Uterus (tissue), 4 donors: Measurements from ENCODE around the gene USP17L28. TPM values are rescaled to one million over a fixed set of nuclear protein-coding genes. Genes with fewer than 3 reads are reported as not detected.
"Not testable (repeated sequence)": the region's sequence is repeated elsewhere in the genome, so short reads cannot be mapped to it uniquely, and the experiment has no call there.

Experiments
- DNase-seq, 2 donors: peaks; one replicate each; pipeline ENCODE4 v3.0.0-alpha.2; 2019 to 2020
- H3K27ac ChIP-seq, 2 donors: fragments of 200-600 bp; sonication (generic); 1 replicate in 1 of 2; 2 replicates in 1 of 2; pipeline ENCODE4 v1.5.1; 2016 to 2018
- H3K27me3 ChIP-seq, 2 donors: fragments of 200-600 bp; sonication (generic); one replicate each; pipeline ENCODE4 v1.5.1; 2018 to 2019; ENCODE audit warnings: control low read depth in 1 of 2
- H3K36me3 ChIP-seq, 2 donors: fragments of 200-600 bp; sonication (generic); one replicate each; pipeline ENCODE4 v1.5.1; 2019; ENCODE audit warnings: control low read depth in 1 of 2
- H3K4me1 ChIP-seq, 2 donors: fragments of 200-600 bp; sonication (generic); one replicate each; pipeline ENCODE4 v1.5.1; 2018 to 2019; ENCODE audit warnings: control low read depth in 1 of 2
- H3K4me3 ChIP-seq, 2 donors: fragments of 200-600 bp; sonication (generic); 1 replicate in 1 of 2; 2 replicates in 1 of 2; pipeline ENCODE4 v1.5.1; 2018 to 2019; ENCODE audit warnings: mild to moderate bottlenecking in 1 of 2
- H3K9me3 ChIP-seq, 2 donors: fragments of 200-600 bp; sonication (generic); one replicate each; pipeline ENCODE4 v1.5.1; 2019; ENCODE audit warnings: control low read depth in 1 of 2
- intact Hi-C: fragments of 100-400 bp; cut with DNase I; formaldehyde crosslinking; loops from one replicate; pipeline ENCODE4 v1.15.1; 2023; ENCODE audit warnings: low total_unique reads
- total RNA-seq, 4 donors: library from RNA; depleted of rRNA in 3 of 4; stranded (reverse); fragments of >200 nt in 3 of 4; gene quantifications; one replicate each; pipeline versions ENCODE4 v1.1.0 to v1.2.4, GENCODE V29; 2014 to 2023
- donor health status: DM: yes; HTN: yes; CAD: no.

Gene USP17L28, protein sequence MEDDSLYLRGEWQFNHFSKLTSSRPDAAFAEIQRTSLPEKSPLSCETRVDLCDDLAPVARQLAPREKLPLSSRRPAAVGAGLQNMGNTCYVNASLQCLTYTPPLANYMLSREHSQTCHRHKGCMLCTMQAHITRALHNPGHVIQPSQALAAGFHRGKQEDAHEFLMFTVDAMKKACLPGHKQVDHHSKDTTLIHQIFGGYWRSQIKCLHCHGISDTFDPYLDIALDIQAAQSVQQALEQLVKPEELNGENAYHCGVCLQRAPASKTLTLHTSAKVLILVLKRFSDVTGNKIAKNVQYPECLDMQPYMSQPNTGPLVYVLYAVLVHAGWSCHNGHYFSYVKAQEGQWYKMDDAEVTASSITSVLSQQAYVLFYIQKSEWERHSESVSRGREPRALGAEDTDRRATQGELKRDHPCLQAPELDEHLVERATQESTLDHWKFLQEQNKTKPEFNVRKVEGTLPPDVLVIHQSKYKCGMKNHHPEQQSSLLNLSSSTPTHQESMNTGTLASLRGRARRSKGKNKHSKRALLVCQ
- total RNA-seq, result not detected

DNA sequence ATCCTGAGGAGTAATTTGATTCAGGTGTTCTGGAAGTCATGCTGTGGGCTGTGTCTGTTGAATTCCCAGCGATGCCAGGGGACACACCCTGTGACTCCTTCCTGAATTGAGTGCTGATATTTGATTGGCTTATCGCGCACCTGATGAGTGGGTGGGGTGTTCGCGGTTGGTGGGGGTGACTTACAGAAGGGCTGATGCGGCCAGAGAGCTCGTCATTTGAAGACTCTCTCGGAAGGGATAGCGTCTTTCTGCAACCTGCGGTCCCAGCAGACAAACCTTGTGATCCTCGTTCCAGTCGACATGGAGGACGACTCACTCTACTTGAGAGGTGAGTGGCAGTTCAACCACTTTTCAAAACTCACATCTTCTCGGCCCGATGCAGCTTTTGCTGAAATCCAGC lies at the start of gene USP17L28:
USP17L28 (plus strand) TSS at position 301 of the 400 bp plus-strand sequence; CDS start at position 301, 0 bp downstream.
- H3K4me1 ChIP-seq, H3K27ac ChIP-seq, H3K27me3 ChIP-seq, DNase-seq, H3K4me3 ChIP-seq, H3K9me3 ChIP-seq, intact Hi-C loops, H3K36me3 ChIP-seq: not testable (repeated sequence)

DNA sequence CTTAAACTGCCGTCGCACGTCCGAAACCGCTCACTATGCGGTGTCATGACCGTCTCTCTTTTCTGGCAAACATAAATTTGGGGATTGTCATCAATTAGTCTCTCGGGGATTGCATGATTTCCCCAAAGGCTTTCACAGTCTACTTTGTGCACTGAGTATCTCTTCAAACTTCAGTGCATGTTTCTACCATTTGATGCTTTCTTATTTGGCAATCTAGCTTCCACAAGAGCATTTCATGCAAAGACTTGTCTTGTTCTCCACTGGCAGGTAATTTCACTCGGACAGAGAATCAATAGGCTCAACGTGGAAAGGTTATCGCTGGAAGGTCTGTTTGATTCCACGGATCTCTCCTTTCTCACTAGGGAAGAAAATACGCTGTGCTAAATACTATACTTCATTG lies 24.5 kb upstream of the USP17L28 start:
- H3K27ac ChIP-seq, intact Hi-C loops, H3K27me3 ChIP-seq, DNase-seq, H3K36me3 ChIP-seq, H3K9me3 ChIP-seq, H3K4me1 ChIP-seq, H3K4me3 ChIP-seq: not testable (repeated sequence)

DNA sequence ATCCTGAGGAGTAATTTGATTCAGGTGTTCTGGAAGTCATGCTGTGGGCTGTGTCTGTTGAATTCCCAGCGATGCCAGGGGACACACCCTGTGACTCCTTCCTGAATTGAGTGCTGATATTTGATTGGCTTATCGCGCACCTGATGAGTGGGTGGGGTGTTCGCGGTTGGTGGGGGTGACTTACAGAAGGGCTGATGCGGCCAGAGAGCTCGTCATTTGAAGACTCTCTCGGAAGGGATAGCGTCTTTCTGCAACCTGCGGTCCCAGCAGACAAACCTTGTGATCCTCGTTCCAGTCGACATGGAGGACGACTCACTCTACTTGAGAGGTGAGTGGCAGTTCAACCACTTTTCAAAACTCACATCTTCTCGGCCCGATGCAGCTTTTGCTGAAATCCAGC lies 23.8 kb upstream of the USP17L28 start, which contains the start of gene USP17L24:
USP17L24 (plus strand) TSS at position 301 of the 400 bp plus-strand sequence; CDS start at position 301, 0 bp downstream.
- H3K4me1 ChIP-seq, H3K4me3 ChIP-seq, H3K27me3 ChIP-seq, H3K27ac ChIP-seq, H3K36me3 ChIP-seq, DNase-seq, intact Hi-C loops, H3K9me3 ChIP-seq: not testable (repeated sequence)

DNA sequence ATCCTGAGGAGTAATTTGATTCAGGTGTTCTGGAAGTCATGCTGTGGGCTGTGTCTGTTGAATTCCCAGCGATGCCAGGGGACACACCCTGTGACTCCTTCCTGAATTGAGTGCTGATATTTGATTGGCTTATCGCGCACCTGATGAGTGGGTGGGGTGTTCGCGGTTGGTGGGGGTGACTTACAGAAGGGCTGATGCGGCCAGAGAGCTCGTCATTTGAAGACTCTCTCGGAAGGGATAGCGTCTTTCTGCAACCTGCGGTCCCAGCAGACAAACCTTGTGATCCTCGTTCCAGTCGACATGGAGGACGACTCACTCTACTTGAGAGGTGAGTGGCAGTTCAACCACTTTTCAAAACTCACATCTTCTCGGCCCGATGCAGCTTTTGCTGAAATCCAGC lies 19.1 kb upstream of the USP17L28 start, which contains the start of gene USP17L25:
USP17L25 (plus strand) TSS at position 301 of the 400 bp plus-strand sequence; CDS start at position 301, 0 bp downstream.
- H3K4me1 ChIP-seq, DNase-seq, intact Hi-C loops, H3K9me3 ChIP-seq, H3K27ac ChIP-seq, H3K27me3 ChIP-seq, H3K36me3 ChIP-seq, H3K4me3 ChIP-seq: not testable (repeated sequence)

DNA sequence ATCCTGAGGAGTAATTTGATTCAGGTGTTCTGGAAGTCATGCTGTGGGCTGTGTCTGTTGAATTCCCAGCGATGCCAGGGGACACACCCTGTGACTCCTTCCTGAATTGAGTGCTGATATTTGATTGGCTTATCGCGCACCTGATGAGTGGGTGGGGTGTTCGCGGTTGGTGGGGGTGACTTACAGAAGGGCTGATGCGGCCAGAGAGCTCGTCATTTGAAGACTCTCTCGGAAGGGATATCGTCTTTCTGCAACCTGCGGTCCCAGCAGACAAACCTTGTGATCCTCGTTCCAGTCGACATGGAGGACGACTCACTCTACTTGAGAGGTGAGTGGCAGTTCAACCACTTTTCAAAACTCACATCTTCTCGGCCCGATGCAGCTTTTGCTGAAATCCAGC lies 14.3 kb upstream of the USP17L28 start, which contains the start of gene USP17L26:
USP17L26 (plus strand) TSS at position 301 of the 400 bp plus-strand sequence; CDS start at position 301, 0 bp downstream.
- H3K4me1 ChIP-seq, intact Hi-C loops: not testable (repeated sequence)

DNA sequence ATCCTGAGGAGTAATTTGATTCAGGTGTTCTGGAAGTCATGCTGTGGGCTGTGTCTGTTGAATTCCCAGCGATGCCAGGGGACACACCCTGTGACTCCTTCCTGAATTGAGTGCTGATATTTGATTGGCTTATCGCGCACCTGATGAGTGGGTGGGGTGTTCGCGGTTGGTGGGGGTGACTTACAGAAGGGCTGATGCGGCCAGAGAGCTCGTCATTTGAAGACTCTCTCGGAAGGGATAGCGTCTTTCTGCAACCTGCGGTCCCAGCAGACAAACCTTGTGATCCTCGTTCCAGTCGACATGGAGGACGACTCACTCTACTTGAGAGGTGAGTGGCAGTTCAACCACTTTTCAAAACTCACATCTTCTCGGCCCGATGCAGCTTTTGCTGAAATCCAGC lies 9.6 kb upstream of the USP17L28 start, which contains the start of gene USP17L5:
USP17L5 (plus strand) TSS at position 301 of the 400 bp plus-strand sequence; CDS start at position 301, 0 bp downstream.
- H3K36me3 ChIP-seq, intact Hi-C loops, H3K4me1 ChIP-seq, H3K9me3 ChIP-seq, H3K27ac ChIP-seq, DNase-seq, H3K4me3 ChIP-seq, H3K27me3 ChIP-seq: not testable (repeated sequence)

More for the DNA sequence above, 14.3 kb upstream of the USP17L28 start, which contains the start of gene USP17L26:
- not testable (repeated sequence) for DNase-seq, H3K9me3 ChIP-seq, H3K36me3 ChIP-seq, H3K27me3 ChIP-seq, H3K4me3 ChIP-seq, H3K27ac ChIP-seq

DNA sequence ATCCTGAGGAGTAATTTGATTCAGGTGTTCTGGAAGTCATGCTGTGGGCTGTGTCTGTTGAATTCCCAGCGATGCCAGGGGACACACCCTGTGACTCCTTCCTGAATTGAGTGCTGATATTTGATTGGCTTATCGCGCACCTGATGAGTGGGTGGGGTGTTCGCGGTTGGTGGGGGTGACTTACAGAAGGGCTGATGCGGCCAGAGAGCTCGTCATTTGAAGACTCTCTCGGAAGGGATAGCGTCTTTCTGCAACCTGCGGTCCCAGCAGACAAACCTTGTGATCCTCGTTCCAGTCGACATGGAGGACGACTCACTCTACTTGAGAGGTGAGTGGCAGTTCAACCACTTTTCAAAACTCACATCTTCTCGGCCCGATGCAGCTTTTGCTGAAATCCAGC lies 4.8 kb upstream of the USP17L28 start, which contains the start of gene USP17L27:
USP17L27 (plus strand) TSS at position 301 of the 400 bp plus-strand sequence; CDS start at position 301, 0 bp downstream.
- H3K4me3 ChIP-seq, intact Hi-C loops, H3K9me3 ChIP-seq, H3K27ac ChIP-seq, DNase-seq, H3K27me3 ChIP-seq, H3K36me3 ChIP-seq, H3K4me1 ChIP-seq: not testable (repeated sequence)

DNA sequence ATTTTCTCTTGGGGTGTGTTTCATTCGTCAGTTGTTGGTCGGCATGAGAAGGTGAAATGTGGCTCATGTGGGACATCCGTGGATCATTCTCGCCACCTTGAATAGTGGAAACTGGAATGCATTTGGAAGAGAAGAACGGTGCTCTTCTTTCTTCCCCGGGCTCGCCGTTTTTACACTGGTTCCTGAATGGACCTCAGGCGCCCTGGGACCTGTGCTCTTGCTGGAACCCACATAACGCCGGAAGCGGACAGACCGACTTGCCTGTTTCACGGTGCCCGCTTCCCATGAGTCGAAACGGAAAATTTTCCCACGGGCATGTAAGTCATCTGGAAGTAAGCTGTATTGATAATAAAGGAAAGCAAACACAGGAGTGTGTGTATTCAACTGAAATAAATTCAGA lies 2.2 kb downstream of the USP17L28 start:
- DNase-seq, H3K4me1 ChIP-seq, H3K27ac ChIP-seq, H3K27me3 ChIP-seq, H3K9me3 ChIP-seq, H3K4me3 ChIP-seq, intact Hi-C loops, H3K36me3 ChIP-seq: not testable (repeated sequence)

DNA sequence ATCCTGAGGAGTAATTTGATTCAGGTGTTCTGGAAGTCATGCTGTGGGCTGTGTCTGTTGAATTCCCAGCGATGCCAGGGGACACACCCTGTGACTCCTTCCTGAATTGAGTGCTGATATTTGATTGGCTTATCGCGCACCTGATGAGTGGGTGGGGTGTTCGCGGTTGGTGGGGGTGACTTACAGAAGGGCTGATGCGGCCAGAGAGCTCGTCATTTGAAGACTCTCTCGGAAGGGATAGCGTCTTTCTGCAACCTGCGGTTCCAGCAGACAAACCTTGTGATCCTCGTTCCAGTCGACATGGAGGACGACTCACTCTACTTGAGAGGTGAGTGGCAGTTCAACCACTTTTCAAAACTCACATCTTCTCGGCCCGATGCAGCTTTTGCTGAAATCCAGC lies 4.6 kb downstream of the USP17L28 start, which contains the start of gene USP17L29:
USP17L29 (plus strand) TSS at position 301 of the 400 bp plus-strand sequence; CDS start at position 301, 0 bp downstream.
- H3K27ac ChIP-seq, H3K27me3 ChIP-seq, H3K4me1 ChIP-seq, H3K9me3 ChIP-seq, DNase-seq, intact Hi-C loops, H3K4me3 ChIP-seq, H3K36me3 ChIP-seq: not testable (repeated sequence)

DNA sequence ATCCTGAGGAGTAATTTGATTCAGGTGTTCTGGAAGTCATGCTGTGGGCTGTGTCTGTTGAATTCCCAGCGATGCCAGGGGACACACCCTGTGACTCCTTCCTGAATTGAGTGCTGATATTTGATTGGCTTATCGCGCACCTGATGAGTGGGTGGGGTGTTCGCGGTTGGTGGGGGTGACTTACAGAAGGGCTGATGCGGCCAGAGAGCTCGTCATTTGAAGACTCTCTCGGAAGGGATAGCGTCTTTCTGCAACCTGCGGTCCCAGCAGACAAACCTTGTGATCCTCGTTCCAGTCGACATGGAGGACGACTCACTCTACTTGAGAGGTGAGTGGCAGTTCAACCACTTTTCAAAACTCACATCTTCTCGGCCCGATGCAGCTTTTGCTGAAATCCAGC lies 14.1 kb downstream of the USP17L28 start, which contains the start of gene USP17L30:
USP17L30 (plus strand) TSS at position 301 of the 400 bp plus-strand sequence; CDS start at position 301, 0 bp downstream.
- H3K27ac ChIP-seq, H3K4me3 ChIP-seq, DNase-seq, intact Hi-C loops, H3K9me3 ChIP-seq, H3K36me3 ChIP-seq, H3K4me1 ChIP-seq, H3K27me3 ChIP-seq: not testable (repeated sequence)

DNA sequence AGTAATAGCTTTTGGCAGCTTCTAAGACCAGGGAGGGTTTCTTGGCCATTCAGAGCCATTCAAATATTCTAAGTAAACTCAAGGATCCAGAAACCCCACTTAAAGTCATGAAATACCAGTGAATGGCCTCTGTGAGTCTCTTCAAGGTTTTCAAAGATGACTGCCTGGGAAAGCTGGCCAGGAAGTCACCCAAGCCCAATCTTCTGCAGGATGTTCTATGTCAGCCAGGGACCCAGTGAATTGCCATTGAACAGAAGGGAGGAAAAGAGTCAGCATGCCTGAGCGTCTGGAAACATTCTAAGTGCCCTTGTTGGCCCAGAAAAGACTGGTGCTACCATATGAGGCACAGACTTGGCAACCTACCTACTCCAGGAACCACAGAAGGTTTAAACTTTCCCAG lies 31.2 kb downstream of the USP17L28 start:
- H3K4me1 ChIP-seq, H3K27ac ChIP-seq, H3K36me3 ChIP-seq, H3K27me3 ChIP-seq, H3K4me3 ChIP-seq, intact Hi-C loops, H3K9me3 ChIP-seq, DNase-seq: not testable (repeated sequence)
